ENCODE data around the gene IL3RA.

Gene IL3RA

DNA sequence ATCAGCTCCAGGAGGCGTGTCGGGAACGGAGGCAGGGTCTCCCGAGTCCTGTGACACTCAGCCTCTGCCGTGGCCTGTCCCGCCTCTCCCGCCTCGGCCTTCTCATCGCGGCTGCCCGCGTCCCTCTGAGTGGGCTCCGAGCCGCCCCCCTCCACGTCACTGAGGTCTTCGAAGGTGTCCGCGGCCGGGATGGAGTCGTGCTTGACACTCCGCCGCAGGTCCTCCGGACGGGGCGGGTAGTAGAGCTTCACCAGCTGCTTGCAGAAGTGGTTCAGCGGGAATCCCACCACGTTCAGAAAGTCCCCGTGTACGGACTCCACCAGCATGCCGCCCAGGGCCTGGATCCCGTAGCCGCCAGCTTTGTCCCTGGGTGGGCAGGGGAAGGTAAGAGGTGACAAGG lies 91.2 kb downstream of the IL3RA start:
- DNase-seq: no peak

- no peak for DNase-seq
Observed at GRCh38 chrX:1430451-1430850, 93.9 kb downstream of the IL3RA start.
